ENCODE measurements around the gene ZNF425. TPM values are rescaled to one million over a fixed set of nuclear protein-coding genes. Genes with fewer than 3 reads are reported as not detected.
"Not testable (repeated sequence)": the region's sequence is repeated elsewhere in the genome, so short reads cannot be mapped to it uniquely, and the experiment has no call there.

Gene ZNF425
- total RNA-seq, 2 experiments from 2014 or later: 0.22 to 0.29 TPM

DNA sequence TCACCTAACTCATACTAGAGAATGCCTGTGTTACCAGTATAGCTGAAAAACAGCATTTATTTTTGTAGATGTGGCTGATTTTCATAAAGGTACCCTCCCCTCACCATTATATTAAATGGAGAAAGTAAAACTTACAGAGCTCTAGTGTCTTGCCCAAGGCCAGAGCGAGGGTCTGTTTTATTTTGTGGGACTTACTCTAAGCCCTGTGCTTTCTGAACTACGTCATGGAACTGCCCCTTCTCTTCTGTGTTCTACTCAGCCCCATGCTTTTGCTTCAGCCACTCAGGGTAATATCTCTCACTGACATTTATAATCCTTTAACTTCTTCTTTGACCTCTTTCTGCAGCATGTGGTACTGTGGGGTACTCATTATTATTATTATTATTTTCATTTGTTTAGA is 25.3 kb downstream of the ZNF425 start:
- Mint-ChIP-seq H3K4me3 (no peak overlapping the region), H3K4me1 (ENCODE audit: low read depth) (no peaks in the 10 kb centered on the region), H3K27ac (no peak overlapping the region), H3K9me3 (no peaks in the 10 kb centered on the region), H3K27me3 (no peaks in the 10 kb centered on the region), H3K36me3 (ENCODE audit: low read depth) (no peaks in the 10 kb centered on the region)
- no peak for ATAC-seq
- TF ChIP-seq, protein P1, sequence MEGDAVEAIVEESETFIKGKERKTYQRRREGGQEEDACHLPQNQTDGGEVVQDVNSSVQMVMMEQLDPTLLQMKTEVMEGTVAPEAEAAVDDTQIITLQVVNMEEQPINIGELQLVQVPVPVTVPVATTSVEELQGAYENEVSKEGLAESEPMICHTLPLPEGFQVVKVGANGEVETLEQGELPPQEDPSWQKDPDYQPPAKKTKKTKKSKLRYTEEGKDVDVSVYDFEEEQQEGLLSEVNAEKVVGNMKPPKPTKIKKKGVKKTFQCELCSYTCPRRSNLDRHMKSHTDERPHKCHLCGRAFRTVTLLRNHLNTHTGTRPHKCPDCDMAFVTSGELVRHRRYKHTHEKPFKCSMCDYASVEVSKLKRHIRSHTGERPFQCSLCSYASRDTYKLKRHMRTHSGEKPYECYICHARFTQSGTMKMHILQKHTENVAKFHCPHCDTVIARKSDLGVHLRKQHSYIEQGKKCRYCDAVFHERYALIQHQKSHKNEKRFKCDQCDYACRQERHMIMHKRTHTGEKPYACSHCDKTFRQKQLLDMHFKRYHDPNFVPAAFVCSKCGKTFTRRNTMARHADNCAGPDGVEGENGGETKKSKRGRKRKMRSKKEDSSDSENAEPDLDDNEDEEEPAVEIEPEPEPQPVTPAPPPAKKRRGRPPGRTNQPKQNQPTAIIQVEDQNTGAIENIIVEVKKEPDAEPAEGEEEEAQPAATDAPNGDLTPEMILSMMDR (IDR thresholded peaks at IDR 0.05): no peak
- intact Hi-C loops (cut with micrococcal nuclease): no loop called here
- DNase-seq: no peak
- POLR2A ChIA-PET: interaction anchor here (2.3 kb wide), 1 partner anchor 25 kb away, joined by 4 read pairs; the partner anchor contains the start of gene ZNF425
- CTCF ChIA-PET: interaction anchor here (1.3 kb wide), 1 partner anchor 35 kb away, joined by 4 read pairs; no protein-coding TSS in a partner anchor

DNA sequence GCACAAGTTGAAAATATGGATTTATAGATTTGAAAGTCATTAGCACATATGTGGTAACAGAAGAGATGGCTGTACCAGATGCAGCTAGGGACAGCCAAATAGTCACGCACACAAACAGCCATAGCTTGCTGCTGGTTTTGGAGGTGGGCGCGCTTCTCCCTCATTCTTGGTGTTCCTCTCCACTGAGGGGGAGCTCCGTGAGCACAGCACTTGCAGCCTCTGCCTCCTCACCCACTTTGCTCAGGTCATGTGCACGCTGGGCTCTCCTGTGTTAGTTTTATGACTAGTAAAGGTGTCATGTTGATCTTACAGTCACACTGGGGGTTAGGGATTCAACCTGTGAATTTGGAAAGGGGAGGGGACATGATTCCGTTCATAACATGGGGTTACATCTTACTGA is 27.1 kb downstream of the ZNF425 start:
- intact Hi-C loops (cut with micrococcal nuclease): no loop called here
- CTCF ChIA-PET: no interaction called here

DNA sequence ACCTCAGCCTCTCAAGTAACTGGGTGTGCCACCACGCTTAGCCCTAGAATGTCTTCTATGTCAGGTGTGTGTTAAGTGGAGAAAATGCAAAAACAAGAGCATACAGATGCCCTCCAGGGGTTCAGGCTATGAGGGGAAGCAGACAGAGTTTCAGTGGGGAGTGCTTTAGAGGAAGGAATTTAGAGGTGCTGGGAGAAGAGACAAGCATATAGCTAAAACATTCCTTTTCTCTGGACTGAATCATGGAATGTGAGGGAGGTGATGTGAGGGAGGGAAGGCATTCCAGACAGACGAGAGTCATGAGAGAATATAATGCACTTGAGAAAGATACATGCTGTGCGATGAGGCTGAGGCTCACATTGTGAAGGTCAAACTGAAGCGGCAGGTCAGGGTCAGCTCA is 29.0 kb downstream of the ZNF425 start:
- Mint-ChIP-seq H3K9me3 (no peaks in the 10 kb centered on the region), H3K27ac (no peak overlapping the region), H3K4me1 (ENCODE audit: low read depth) (peaks cover 4% of the 10 kb centered on the region), H3K4me3 (no peak overlapping the region), H3K36me3 (ENCODE audit: low read depth) (no peaks in the 10 kb centered on the region), H3K27me3 (no peaks in the 10 kb centered on the region)
- CTCF ChIA-PET: interaction anchor here (1.1 kb wide), 2 partner anchors 31 to 522 kb away, joined by 3 read pairs; no protein-coding TSS in a partner anchor
- DNase-seq: no peak
- POLR2A ChIA-PET: no interaction called here
- TF ChIP-seq, protein P1 (IDR thresholded peaks at IDR 0.05): no peak
- intact Hi-C loops (cut with micrococcal nuclease): no loop called here
- no peak for ATAC-seq

More for the DNA sequence above, 27.1 kb downstream of the ZNF425 start:
- Mint-ChIP-seq H3K4me3 (no peak overlapping the region), H3K27ac (no peak overlapping the region), H3K9me3 (no peaks in the 10 kb centered on the region), H3K4me1 (ENCODE audit: low read depth) (no peaks in the 10 kb centered on the region), H3K27me3 (no peaks in the 10 kb centered on the region), H3K36me3 (ENCODE audit: low read depth) (no peaks in the 10 kb centered on the region)
- TF ChIP-seq, protein P1 (IDR thresholded peaks at IDR 0.05): no peak
- POLR2A ChIA-PET: interaction anchor here (1.3 kb wide), 1 partner anchor 48 kb away, joined by 3 read pairs; the partner anchor contains the start of gene ZNF398
- ATAC-seq (no peak), DNase-seq (no peak)

DNA sequence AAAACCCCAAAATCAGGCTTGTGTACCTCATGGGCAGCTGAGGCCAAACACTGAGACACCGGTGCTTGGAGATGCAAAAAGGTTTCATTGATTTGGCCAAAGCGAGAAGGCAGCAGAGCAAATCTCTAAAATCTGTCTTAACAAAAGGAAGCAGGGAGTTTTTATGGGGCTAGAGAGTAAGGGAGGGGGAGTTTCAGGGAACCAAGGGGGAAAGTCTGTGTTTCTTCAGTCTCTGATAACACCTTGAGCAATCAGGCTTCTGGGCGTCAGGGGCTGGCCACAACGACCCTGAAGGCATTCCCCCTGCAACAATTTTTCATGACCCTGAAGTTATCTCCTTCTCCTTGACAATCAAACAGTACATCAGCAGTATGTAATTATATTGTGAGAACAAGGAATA is 32.9 kb downstream of the ZNF425 start:
- Mint-ChIP-seq H3K27me3 (no peaks in the 10 kb centered on the region), H3K27ac (peak overlapping the region; percentile 6), H3K4me1 (ENCODE audit: low read depth) (peaks cover 16% of the 10 kb centered on the region), H3K4me3 (no peak overlapping the region), H3K36me3 (ENCODE audit: low read depth) (peaks cover 3% of the 10 kb centered on the region), H3K9me3 (no peaks in the 10 kb centered on the region)
- intact Hi-C loops (cut with micrococcal nuclease): loop anchor here (5.0 kb wide), 1 partner anchor 66 kb away; the partner anchor contains the start of gene PDIA4
- ChIA-PET CTCF (interaction anchor here (0.8 to 2.0 kb wide), 2 partner anchors 88 to 326 kb away, joined by 3 to 8 read pairs; no protein-coding TSS in a partner anchor), POLR2A (no interaction called here)
- TF ChIP-seq, protein P1 (IDR thresholded peaks at IDR 0.05): no peak
- ATAC-seq (no peak), DNase-seq (no peak)

DNA sequence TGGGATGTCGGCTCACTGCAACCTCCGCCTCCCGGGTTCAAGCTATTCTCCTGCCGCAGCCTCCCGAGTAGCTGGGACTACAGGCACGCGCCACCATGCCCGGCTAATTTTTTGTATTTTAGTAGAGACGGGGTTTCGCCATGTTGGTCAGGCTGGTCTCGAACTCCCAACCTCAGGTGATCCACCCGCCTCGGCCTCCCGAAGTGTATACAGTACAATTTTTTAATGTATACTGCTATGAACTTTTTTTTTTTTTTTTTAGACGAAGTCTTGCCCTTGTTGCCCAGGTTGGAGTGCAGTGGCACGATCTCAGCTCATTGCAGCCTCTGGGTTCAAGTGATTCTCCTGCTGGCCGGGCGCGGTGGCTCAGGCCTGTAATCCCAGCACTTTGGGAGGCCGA is 33.9 kb downstream of the ZNF425 start:
- CTCF ChIA-PET: interaction anchor here (1.5 to 2.0 kb wide), 2 partner anchors 26 to 87 kb away, joined by 4 to 8 read pairs; no protein-coding TSS in a partner anchor
- H3K27ac Mint-ChIP-seq: peak overlapping the region; percentile 11
- intact Hi-C loops (cut with micrococcal nuclease): loop anchor here (5.0 kb wide), 1 partner anchor 65 kb away; the partner anchor contains the start of gene PDIA4
- DNase-seq; H3K9me3 Mint-ChIP-seq; H3K27me3 Mint-ChIP-seq; H3K36me3 Mint-ChIP-seq (ENCODE audit: low read depth); POLR2A ChIA-PET; ATAC-seq: not testable (repeated sequence)
- H3K4me3 Mint-ChIP-seq: peak overlapping the region; percentile 82
- H3K4me1 Mint-ChIP-seq (ENCODE audit: low read depth): peaks cover 21% of the 10 kb centered on the region
